WI38 (cell line): Measurements from ENCODE around the gene EIF4G3.

Experiments used
- H3K4me3 ChIP-seq: 2 replicates; pipeline ENCODE4 v1.5.1; 2011; ENCODE audit warnings: low read depth, mild to moderate bottlenecking, control low read depth, low read length
- CTCF ChIP-seq: IDR thresholded peaks from 2 replicates; pipeline ENCODE4 v1.5.1; 2012; ENCODE audit warnings: low read depth, mild to moderate bottlenecking, control low read depth, low read length

Gene EIF4G3

GRCh38 chr1:20767271-20767670 is 409.4 kb downstream of the EIF4G3 start:
- no peak for TF ChIP-seq CTCF
- H3K4me3 ChIP-seq, result no peak overlapping the region

- TF ChIP-seq CTCF, result no peak
- H3K4me3 ChIP-seq, result no peak overlapping the region
Observed at GRCh38 chr1:20763417-20763816, 413.3 kb downstream of the EIF4G3 start.

- no peak for TF ChIP-seq CTCF
- no peak overlapping the region for H3K4me3 ChIP-seq
Observed at GRCh38 chr1:20760322-20760721, 416.4 kb downstream of the EIF4G3 start.
